Tibial nerve (tissue), 3 donors: ENCODE results near the gene BCL2L11.

Experiments used
- POLR2A ChIP-seq, 2 donors: fragments of 450-650 bp; IDR thresholded peaks; one replicate each; pipeline ENCODE4 v1.6.1; 2017; ENCODE audit warnings: antibody characterized with exemption in 2 of 2, mild to moderate bottlenecking in 2 of 2, moderate library complexity in 2 of 2
- TF ChIP-seq, protein P1 (sequence below), 5 experiments: fragments of 200-600 bp in 3 of 5; fragments of 450-650 bp in 2 of 5; sonication (generic) in 3 of 5; IDR thresholded peaks; one replicate each; pipeline ENCODE4 v1.5.1; 2016 to 2019; ENCODE audit warnings: antibody characterized with exemption in 5 of 5, mild to moderate bottlenecking in 3 of 5, moderate library complexity in 2 of 5

GRCh38 chr2:111116843-111117597 lies 3.7 kb upstream of the BCL2L11 start:
- TF ChIP-seq POLR2A (IDR thresholded peaks at IDR 0.05), result no peak
- TF ChIP-seq, protein P1, sequence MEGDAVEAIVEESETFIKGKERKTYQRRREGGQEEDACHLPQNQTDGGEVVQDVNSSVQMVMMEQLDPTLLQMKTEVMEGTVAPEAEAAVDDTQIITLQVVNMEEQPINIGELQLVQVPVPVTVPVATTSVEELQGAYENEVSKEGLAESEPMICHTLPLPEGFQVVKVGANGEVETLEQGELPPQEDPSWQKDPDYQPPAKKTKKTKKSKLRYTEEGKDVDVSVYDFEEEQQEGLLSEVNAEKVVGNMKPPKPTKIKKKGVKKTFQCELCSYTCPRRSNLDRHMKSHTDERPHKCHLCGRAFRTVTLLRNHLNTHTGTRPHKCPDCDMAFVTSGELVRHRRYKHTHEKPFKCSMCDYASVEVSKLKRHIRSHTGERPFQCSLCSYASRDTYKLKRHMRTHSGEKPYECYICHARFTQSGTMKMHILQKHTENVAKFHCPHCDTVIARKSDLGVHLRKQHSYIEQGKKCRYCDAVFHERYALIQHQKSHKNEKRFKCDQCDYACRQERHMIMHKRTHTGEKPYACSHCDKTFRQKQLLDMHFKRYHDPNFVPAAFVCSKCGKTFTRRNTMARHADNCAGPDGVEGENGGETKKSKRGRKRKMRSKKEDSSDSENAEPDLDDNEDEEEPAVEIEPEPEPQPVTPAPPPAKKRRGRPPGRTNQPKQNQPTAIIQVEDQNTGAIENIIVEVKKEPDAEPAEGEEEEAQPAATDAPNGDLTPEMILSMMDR (IDR thresholded peaks at IDR 0.05), result peak; percentile 80 to 90 (median 83)
